HK-2 (cell line): Measurements from ENCODE around the gene SLC12A3.
"Not testable (repeated sequence)": the region's sequence is repeated elsewhere in the genome, so short reads cannot be mapped to it uniquely, and the experiment has no call there.

ENCODE experiments used
- DNase-seq: peaks from one replicate; pipeline ENCODE4 v3.0.0-alpha.2; 2018; ENCODE audit not compliant: unreplicated experiment

SLC12A3 gene

DNA sequence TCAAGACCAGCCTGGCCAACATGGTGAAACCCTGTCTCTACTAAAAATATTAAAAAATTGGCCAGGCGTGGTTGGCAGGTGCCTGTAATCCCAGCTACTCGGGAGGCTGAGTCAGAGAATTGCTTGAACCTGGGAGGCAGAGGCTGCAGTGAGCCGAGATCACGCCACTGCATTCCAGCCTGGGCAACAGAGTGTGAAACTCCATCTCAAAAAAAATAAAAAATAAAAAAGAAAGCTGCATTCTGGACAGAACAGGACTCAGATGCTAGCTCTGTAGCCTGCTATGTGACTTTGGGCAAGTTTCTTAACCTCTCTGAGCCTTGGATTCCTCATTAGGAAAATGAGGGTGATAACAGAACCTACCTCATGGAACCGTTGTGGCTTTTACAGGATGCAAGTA is 3.8 kb downstream of the SLC12A3 start:
- DNase-seq: peak; percentile 15

DNA sequence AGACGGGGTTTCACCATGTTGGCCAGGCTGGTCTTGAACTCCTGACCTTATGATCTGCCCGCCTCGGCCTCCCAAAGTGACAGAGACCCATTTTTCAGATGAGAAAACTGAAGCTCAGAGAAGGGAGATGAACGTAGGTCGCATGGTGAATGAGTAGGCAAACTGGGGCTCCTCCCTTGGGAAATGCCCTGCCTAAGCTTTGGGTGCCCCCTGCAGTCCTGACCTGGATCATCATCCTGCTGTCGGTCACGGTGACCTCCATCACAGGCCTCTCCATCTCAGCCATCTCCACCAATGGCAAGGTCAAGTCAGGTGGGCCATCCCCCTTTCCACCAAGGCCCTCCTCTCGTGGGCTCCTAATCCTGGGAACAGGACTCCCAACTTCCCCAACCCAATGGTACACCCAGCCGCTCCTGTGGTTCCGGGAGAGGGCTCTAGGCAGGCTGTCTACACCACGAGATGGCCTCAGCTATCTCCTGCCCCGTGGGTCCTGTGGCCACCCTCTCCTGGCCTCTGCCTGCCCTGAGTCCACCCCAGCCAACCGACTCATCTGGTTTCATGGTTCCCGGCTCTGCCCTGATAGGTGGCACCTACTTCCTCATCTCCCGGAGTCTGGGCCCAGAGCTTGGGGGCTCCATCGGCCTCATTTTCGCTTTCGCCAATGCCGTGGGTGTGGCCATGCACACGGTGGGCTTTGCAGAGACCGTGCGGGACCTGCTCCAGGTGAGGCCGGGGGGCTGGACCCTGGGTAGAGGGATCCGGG is 4.7 kb downstream of the SLC12A3 start:
- DNase-seq: peak; percentile 48

DNA sequence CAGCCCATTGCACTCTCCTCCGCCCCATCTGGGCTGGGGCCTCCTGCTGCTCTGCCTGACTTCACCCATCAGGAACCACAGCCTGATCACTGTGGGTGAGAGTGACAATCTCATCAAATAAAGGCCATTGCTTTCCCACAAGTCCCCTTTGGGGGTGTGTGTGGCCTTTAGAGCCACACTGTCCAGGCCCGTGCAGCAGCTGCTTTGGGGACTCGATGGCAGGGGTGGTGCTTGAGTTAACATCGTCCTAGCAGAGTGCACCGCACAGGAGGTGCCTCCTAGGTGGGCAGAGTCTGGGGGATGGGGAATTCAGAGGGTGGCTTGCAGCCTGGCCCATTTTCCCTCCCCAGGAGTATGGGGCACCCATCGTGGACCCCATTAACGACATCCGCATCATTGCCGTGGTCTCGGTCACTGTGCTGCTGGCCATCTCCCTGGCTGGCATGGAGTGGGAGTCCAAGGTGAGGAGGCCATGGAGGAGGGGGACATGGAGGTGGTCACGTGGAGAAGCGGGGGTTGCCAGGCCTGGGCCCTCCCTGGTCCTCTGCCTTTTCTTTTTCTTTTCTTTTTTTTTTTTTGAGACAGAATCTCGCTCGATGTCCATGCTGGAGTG is 5.4 kb downstream of the SLC12A3 start:
- no peak for DNase-seq

DNA sequence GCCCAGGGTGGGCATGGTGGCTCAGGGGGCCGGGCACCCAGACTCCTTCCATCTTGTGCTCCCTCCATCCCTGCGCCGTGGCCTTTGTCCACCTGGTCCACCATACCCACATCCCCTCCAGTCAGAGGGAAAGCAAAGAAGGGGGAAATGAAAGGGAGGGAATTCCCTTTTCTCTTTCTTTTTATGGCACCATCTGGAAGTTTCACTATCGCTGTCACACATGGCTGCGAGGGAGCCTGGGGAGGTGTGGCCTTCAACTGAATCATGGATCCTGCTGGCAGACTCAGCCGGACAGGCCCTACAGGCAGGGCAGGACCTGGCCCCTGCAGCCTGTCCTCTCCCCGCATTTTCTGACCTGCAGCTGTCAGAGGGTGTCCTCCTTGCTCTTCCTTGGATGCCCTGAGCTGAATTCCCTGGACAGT is 6.2 kb downstream of the SLC12A3 start:
- peak; percentile 65 for DNase-seq

DNA sequence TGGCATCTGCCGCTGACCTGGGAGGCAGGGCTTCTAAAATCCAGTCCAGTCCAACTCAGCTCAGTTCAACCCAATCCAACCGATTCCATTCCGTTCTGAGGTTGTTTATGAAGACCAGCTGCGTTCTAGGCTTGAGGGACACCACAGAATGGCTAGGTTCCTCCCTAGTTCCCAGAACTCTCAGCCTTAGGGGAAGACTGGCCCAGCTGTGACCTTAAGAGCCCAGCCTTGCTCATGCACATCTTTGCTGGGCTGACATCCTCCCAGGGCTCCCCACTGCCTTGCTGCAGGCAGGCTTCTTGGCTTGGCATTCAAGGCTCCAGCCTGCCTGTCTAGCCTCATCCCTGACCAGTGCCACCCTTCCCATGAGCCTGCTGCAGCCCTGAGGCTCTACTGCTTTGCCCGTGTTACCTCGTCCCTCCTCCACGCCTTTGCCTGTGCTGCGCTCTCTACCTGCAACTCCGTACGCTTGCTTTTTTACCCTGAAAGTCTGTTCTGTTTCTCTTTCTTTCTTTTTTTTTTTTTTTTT is 7.9 kb downstream of the SLC12A3 start:
- DNase-seq: no peak

DNA sequence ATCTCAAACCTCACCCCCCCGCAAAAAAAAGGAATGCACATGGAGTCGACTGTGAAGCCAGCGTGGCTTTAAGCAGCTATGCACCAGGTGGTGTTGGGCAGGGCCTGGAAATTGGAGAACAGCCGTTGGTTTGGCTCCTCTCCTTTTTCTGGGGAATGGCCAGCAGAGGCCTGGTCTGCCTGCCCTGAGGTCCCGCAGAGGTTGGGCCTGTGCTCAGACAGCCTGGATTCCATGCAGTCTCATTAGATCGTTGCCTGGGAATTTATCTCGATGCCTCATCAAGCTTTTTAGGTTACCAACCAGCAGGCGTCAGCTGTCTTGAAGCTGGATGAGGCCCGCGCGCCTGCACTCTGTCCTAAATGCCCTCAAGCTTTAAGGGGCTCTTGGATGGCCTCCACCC is 9.8 kb downstream of the SLC12A3 start:
- no peak for DNase-seq

DNA sequence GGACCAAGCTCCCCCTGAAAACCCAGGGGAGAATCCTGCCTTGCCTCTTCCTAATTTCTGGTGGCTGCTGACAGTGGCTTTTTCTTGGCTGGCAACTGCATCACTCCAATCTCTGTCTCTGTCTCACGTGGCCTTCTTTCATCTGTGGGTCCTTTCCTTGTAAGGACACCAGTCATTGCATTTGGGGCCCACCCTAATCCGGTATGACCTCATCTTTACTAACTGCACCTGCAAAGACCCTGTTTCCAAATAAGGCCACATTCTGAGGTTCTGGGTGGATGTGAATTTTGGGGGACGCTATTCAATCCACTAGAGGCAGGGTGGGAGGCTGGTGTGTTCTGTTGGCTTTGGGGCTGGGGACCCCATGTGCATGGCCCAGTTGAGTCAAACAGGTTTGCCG is 11.0 kb downstream of the SLC12A3 start:
- DNase-seq: no peak

DNA sequence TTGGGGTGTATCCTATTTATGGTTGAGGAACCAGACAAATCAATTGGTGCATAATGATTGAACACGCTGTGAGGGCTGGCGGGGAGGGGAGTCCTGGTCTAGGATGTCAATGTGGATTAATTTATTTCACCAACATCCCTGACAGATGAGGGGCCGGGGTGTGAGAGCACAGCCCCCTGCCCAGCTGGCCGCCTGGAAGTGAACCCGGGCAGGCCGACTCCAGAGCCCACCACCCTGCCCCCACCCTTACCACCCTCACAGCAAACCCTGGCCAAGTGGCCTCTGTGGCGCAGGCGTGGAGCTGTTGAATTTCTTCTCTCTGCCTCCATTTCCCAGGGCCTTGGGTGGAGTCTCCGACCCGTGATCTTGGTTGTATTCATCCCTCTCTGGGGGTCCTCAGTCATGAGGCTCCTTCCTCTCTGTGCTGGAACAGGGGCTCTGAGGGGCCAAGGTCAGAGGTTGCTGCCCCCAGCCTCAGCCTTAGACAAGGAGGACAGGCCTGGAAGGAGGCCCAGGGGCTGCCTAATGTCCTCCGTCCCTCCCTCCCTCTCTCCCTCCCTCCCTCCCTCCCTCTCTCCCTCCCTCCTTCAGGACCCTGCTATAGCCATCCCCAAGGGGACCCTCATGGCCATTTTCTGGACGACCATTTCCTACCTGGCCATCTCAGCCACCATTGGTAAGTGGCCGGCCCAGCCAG is 12.6 kb downstream of the SLC12A3 start:
- DNase-seq: no peak

DNA sequence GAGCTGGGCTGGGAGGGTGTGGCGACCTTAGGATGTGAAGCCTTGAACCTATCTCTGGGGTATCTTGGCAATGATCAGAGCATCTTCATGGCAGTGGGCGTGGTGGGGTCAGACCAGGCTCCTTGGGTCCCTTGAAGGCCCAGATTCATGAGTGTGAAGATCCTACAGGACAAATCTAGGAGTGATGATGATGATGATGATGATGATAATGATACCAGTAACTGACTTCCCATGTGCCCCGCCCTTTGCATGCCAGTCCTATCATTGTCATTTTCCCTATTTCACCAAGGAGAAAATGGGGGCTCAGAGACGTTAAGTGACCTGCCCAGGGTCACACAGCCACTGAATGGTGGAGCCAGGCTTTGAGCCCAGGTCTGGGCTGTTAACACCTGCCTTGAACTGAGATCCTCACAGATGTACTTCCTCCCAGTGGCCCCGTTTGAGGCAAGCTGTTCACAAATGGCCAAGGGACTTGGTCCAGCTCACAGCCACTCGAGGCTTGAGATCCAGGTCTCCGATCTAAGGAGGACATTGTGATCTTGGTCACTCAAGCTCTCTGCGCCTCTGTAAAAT is 13.4 kb downstream of the SLC12A3 start:
- DNase-seq: no peak

DNA sequence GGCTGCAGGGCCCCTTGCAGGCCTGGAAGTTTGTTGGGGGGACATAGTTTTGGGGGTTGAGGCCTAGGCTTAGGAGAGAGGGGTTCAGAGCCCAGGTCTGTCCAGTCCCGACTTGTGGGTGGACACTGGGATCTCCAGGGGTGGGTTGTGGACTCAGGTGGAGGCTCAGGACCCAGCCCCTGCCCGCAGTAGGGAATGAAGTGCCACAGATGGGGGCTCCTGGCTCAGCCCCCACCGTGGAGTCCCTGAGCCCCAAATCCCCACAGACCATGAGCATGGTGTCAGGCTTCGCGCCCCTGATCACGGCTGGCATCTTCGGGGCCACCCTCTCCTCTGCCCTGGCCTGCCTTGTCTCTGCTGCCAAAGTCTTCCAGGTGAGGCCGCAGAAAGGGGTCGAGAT is 14.3 kb downstream of the SLC12A3 start:
- no peak for DNase-seq

DNA sequence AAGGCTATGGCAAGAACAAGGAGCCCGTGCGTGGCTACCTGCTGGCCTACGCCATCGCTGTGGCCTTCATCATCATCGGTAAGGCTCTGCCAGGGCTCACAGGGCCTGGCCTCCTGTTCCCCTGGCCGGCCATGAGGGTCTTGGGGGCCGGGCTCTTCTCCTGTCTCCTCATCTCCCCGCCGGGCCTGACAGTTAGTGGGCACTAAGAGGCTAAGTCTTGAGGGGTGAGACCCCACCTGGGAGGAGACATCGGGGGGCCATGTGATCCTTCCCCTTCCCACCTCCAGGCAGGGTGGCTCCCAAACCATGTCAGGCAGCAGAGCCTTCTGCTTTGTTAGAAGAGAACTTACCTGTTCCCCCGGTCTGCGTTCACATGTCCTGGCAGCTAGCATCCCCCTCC is 15.2 kb downstream of the SLC12A3 start:
- no peak for DNase-seq

DNA sequence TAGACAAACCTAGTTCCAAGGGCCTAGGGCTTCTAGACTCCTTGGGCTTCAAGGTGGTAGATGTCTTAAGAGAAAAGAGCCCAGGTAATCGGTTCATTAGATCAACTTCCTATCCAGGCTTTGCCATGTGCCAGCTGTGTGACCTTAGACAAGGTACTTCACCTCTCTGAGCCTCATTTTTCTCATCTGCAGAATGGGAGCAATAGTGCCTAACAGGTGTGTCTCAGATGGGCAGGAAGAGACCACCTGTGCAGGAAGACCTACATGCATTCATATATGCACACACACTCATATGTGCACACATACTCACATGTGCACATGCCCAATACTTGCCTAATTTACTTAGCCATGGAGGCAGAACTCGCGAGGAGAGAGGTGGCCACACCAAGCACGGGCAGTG is 15.7 kb downstream of the SLC12A3 start:
- no peak for DNase-seq

DNA sequence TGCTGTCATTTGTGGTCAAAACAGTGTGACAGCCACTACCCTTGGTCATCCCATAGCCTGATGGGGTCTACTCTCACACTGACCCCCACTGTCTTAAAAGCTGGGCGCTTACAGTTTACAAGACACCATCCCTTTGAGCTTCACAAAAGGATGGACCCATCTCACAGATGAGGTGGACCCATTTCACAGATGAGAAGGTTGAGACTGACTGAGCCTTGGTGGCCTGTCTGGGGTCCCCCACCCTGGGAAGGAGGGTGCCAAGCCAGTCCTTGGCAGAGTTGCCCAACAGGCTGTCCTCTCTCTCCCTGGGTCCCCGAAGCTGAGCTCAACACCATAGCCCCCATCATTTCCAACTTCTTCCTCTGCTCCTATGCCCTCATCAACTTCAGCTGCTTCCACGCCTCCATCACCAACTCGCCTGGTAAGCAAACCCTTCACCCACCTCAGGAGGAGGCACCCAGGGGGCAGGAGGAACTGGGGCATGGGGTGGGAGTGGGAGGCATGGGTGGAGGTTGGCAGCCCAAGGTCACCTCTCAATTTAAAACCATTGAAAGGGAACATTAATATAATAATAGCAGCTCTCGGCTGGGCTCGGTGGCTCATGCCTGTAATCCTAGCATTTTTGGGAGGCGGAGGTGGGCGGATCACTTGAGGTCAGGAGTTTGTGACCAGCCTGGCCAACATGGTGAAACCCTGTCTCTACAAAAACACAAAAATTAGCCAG is 17.2 kb downstream of the SLC12A3 start:
- no peak for DNase-seq

DNA sequence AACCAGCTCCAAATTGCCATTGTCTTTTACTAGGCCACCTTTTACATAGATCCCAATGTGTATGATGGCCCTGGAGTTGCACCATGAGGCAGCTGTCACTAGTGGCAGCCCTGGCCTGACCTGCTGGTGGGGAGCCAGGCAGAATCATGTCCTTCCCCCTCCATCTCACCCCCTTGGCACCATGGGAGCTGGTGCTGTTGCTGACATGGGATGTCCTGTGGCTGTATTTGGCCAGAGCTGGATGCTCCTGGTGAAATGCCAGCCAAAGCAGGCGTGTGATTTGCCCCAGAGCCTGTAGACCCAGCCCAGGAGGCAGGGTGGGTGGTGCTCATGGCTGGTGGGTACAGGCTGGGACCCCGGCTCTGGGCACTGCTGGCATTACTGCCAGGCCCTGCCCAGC is 18.6 kb downstream of the SLC12A3 start:
- DNase-seq: no peak

DNA sequence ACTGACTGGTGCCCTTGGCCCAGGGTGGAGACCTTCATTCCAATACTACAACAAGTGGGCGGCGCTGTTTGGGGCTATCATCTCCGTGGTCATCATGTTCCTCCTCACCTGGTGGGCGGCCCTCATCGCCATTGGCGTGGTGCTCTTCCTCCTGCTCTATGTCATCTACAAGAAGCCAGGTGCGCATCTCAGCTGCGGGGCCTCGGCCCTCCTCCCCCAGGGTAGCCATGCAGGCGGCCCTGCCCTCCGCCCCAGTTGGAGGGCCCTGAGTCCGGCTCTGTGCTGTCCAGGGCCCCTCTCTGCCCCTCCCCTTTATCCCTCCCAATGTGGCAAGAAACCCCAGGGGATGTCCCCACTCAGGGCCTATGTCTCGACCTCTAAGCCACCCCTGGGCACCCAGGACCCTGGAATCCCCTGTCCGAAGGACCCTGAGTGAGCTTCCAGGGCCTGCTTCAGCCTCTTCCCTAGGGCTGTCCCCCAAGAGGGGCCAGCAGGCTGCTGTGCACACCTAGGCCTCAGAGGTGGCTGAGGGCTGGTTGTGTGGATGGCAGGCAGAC is 19.1 kb downstream of the SLC12A3 start:
- DNase-seq: no peak

DNA sequence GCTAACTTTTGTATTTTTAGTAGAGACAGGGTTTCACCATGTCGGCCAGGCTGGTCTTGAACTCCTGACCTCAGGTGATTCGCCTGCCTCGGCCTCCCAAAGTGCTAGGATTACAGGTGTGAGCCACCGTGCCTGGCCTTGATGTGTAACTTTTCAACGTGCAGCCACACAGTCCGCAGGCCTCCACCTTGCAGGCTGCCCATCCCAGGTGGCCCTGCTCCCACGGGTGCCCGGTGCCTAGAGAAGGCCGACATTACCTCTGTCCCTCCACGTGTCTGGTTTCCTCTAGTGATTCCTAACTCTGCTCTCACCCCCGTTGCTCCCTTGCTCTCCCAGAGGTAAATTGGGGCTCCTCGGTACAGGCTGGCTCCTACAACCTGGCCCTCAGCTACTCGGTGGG is 19.9 kb downstream of the SLC12A3 start:
- not testable (repeated sequence) for DNase-seq

DNA sequence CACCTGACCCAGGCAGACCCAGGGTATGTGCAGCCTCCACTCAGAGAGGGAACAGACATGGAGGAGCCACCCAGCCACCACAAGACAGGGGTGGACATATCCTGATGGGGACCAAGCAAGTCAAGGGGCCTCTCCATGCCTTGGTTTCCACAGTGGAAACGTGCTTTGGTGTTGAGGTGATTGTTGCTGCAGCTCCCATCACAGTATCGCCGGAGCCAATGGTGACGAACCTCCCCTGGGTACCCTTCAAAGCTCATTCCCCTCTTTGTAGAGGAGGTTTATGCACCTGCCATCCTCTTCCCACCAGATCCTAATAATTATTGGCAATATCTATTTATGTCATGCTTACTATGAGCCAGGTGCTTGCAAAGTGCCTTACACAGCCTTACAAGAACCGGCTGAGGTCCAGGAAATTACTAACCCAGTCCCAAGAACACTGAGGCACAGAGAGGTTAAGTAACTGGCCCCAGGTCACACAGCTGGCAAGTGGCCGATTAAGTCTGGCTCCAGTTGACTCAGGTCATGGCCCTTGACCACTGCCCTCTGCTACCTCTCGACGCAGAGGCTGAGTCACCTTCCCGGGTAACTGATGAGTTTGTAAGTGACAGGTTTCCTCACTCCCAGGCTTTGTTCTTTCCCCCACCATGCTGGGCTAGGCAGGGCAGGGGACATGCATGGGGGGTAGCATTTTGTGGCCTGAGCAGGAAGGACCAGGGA is 20.6 kb downstream of the SLC12A3 start:
- DNase-seq: no peak

DNA sequence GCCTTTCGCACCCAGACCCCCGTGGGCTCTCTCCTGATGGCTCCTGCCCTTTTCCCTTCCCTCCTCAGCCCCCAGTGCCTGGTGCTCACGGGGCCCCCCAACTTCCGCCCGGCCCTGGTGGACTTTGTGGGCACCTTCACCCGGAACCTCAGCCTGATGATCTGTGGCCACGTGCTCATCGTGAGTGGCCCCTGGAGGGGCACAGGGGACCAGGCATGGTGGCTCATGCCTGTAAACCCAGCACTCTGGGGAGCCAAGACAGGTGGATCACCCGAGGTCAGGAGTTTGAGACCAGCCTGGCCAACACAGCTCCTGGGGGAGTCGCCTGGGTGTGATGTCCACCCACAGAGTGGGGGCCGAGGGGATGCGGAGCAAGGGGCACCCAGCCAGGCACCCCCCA is 21.3 kb downstream of the SLC12A3 start:
- no peak for DNase-seq

DNA sequence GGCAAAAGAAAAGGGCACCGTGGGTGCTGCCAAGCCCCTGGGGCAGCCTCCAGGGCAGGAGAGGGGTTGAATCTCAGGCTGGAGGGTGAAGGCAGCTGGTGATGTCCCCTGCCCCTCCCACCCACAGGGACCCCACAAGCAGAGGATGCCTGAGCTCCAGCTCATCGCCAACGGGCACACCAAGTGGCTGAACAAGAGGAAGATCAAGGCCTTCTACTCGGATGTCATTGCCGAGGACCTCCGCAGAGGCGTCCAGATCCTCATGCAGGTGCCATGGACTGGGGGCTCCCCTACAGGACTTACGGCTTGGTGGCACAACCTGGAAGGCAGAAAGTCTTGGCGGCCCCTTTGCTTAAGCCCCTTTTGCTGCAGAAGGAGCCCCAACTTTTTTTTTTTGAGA is 21.8 kb downstream of the SLC12A3 start:
- no peak for DNase-seq

DNA sequence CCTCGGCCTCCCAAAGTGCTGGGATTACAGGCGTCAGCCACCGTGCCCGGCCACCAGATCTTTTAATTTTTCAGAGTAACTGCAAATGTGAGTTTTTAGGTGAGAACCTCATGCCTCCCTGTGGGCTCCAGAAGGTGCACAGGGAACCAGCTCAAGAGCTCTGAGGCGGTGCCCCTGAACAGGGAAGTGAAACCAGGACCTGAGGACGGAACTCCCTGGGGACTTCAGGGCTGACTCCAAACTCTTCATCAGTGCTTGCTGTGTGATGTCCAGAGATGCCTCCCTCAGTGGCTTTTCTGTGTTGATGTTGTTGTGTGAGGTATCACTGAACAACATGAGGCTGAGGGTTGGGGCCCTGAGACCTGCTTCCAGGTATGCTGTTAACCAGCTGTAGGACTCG is 23.8 kb downstream of the SLC12A3 start:
- no peak for DNase-seq

DNA sequence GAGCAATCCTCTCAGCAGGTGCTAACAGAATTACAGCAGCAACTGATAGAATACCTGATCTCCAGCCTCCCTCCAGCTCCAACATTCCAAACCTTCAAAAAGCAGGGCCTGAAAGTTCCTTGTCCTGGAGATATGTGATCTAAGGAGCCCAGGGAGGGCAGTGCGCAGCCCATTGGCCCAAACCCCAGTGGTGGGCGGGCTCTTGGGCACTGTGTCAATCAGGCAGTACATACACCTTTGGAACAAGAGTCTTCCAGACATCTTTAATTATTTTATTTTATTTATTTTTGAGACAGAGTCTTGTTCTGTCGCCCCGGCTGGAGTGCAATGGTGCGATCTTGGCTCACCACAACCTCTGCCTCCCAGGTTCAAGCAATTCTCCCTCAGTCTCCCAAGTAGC is 24.2 kb downstream of the SLC12A3 start:
- DNase-seq: no peak
